ENCODE measurements around the gene GABRR3.
"Not testable (repeated sequence)": the region's sequence is repeated elsewhere in the genome, so short reads cannot be mapped to it uniquely, and the experiment has no call there.

The GABRR3 gene

DNA sequence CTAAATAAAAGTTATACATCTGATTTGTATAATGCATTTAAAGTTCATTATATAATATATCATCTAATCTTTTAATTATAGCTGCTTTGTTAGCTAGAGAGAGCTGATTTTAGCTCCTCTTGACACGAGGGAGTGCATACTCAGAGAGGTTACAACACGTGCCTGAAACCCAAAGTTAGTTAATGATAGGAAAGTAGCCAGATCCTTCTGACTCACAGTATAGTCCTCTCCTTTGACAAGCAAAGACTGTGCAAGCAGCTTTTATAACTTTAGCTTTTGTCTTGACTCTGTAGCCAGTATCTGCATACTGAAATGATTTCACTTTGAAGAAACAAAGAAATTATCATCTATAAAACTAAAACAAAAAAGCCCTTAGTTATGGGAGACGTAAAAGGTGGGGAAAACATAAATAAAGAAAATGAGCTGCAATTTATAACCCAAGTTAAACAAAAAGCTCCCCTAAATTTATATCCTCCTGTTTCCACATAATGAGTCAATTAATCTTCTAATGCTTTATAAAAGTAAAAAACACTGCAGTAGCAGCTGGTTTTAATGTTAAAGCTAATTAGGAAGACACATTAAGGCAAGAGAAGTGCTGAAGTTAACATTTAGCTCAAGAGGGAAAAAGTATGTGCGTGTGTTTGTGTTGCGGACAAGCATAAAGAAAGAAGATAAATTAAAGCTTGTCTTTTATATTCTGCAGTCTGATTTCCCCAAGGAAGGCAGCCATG, 13.1 kb downstream of the GABRR3 start:
- FAIRE-seq, result no peak

DNA sequence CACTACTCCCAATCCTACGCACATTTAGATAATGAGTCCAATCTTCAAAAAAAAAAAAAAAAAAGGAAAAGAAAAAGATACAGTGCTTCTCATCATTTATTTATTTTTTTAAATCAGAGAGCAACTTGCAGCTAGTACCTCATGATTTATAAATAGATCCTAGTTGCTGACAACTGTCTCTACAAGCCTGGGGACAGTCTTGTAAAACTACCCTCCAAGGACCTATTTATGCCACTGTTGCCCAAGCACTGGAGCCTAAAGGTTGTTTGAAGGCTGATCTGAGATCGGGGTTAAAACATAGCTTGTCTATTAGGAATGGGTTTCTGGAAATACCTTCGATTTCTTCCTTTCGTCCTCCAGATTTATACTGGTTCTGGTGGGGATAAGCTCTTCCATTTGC, 14.7 kb downstream of the GABRR3 start:
- FAIRE-seq, result no peak

DNA sequence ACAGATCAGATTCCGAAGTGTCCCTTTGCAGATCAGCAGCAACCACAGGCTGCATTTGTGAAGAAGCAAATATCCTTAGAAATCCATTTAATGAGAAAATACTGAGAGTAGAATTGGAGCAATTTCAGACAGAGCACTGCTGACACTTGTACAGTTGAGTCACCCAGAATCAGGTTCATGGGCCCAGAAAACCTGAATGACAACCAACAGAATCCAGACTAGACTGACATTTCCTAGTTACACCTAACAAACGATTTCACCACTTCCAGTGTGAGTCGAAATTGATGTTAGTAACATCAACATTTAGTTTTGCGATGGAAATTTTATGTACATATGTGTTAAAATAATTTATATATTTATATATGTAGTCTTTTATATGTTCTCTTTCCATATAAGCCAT, 16.8 kb downstream of the GABRR3 start:
- FAIRE-seq, result no peak

DNA sequence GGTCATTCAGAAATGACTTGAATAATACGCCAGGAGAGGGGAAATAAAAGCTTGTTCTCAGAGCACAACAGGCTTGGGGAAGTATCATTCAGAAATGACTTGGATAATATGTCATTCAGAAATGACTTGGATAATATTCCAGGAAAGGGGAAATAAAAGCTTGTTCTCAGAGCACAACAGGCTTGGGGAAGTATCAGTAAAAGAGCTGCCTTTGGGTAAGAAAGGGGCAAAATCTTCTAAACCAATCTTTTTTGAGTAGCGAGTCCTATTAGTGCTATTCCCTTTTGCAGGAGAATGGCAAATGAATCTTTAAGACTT, 20.9 kb downstream of the GABRR3 start:
- FAIRE-seq, result no peak

DNA sequence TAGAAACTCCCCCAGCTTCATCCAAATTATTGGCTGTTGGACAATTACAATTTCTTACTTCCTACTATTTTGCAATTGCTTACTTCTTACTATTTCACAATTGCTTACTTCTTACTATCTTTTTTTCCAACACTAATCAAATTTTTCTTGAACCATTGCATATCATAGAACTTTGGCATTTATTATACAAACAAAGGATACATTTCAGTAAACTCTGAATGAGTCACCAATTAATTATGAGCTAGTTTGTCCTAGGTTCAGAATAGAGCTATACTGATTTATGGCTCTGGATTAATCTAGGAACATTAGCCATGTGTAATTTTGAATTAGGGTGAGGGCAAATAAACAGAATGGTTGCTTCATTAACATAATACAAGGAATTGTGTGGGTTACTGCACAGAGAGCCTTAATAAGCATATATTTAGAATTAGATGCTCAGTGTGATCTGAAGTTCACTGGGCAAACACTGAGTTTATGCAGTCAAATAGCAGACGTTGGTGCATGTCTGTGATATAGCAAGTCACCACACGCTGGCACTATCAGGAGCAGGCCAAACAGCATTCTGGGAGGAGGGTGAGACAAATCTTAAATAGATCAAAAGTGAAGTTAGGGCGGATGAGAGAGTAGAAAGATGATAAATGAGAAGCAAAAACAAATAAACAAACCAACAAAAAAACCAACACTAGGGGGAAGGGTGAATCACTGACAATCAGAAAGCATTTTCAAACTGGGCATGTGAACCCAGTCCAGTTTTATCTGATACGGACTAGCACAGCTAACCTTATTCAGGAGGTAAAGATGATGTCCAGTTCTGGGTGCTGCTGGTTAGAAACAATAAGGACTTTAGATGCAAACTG, 21.5 kb downstream of the GABRR3 start:
- FAIRE-seq, result no peak

DNA sequence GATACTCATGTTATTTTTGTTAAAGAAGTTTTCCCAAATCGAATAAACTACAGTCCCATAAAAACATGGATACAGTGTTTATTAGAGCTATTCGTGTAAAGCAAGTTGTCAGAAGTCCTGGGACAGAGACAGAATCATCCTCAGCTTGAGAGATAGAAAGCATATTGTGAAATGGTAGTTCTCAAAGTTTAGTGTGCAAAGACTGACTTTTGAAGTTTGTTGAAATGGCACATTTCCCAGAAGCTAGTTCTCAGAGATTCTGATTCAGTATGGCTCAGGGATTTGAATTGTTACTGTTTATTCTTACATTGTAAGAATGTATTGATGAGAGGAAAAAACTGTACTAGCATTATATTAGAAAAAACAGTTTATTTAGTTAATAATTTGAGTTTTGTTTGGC, 22.1 kb downstream of the GABRR3 start:
- FAIRE-seq, result no peak

DNA sequence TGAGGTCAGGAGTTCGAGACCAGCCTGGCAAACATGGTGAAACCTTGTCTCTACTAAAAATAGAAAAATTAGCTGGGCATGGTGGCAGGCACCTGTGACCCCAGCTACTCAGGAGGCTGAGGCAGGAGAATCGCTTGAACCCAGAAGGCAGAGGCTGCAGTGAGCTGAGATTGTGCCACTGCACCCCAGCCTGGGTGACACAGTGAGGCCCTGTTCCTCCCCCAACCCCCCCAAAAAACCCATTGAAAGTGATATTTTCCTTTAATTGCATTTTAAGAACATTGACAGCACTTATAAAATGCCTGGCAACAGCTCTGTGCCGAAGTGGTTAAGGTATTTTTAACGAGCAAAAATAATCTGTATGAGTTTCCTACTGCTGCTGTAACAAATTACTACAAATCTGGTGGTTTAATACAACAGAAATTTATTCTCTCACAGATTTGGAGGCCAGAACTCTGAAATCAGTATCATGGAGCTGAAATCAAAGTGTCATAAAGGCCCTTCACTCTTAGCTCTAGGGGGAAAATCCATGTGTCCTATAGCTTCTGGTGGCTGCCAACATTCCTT, 24.1 kb downstream of the GABRR3 start:
- FAIRE-seq, result not testable (repeated sequence)

DNA sequence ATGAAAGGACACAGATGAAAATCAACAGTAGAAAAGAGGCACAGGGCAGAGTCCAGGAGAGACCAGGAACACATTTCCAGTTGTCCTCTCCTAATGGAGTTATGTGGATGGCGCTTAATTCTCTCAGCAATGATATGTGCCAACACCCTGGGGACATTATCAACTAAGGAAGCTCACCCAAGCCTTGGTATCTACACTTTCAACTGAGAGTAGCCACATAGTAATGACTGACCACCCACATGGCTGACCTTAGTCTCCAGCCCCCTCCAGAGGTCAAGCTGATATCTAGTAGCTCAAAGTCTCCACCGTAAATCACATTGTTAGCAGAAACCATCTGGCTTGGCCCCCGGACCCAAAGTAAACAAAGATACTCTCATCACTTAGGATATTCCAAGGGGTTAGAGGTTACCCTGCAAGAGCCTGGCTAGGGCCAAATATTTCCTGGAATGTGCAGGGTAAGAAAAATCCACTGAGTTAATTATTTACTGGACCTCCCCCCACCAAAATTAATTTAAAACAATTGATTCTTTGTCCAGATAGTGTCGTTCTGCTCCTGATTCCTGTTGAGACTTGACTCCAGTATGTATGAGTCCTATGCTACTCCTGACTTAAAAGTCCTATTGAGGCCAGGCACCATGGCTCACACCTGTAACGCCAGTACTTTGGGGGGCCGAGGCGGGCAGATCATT, 24.8 kb downstream of the GABRR3 start:
- FAIRE-seq, result no peak

DNA sequence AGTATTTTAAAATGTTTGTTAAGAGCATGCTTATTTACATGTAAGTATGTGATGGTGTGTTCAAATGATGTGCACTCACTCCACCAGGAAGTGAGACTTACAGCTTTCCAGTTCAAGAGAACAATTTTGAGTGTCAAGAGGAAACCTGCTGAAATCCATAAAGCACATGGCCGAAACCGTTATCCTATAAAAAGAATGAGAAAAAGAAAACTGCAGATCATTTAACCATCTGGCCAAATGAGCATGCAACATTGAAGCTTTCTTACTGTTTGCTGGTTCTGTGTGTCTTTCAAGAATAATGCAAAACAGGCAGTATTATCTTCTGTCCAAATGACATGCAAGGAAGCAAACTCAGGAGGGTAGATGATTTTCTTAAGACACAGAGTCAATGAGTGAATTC, 26.3 kb downstream of the GABRR3 start:
- FAIRE-seq, result no peak

DNA sequence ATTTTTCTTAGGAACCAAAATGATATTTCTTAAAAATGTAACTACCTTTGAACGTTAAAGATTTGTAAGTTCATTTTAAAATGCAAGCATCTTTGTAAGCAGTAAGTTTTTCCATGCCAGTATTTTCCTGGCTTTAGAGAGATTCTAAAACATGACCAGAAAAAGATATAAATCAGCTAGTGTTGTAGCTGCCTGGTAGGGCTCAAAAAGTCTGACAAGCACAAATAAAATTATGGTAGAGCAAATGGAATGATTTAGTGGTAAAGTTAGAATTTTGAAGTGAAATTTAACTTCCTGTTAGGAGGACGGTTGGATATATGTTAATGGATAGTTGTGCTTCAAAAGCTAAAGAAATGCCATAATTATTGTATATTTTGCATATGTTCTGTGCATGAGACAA, 29.7 kb downstream of the GABRR3 start:
- no peak for FAIRE-seq

DNA sequence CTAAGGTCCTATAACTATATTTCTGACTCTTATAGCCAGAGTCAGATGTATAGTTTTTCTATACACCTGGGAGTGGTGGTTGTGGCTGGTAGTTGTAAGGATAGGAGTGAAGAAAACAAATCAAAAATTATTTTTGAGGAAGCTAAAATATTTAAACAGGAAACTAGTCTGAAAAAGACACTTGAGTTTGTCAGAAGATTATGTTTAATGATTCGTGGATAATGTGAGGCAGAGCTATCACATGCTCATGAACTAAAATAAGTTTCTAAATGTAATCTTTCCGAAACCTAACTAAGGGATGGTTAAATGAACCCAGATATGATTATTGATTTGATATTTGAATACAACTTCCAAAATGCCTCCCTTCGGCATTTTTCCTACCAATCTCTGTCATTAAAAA, 30.4 kb downstream of the GABRR3 start:
- no peak for FAIRE-seq

DNA sequence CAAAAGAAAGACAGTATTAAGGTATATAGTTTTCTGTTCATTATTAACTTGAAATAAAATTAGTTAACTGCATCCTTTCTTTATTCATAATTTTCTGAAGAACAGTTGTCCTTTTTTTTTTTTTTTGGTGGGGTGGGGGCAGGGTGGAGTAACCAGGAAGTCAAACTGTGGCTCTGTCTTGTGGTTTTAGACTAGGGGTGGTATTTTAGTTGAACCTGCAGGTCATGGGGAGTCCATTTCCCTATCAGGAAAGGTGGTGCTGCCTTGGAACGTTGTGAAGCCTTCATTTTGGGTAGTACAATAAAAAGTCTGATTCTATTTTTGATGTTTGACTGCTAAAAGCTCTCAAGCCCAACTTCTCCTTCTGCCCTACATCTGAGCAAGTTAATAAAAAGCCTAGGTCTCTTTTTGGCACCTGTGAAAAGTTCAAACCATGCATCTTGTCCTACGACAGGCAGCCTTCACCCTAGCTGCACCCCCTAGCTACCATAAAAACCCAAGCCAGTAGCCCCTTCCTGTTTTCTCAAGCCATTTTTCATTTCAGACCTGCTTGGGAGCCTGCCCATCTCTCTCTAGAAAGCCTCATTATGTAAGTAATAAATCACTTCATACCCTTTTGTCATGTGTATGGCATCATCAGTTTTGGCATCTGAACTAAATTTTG, 31.7 kb downstream of the GABRR3 start:
- FAIRE-seq, result no peak

DNA sequence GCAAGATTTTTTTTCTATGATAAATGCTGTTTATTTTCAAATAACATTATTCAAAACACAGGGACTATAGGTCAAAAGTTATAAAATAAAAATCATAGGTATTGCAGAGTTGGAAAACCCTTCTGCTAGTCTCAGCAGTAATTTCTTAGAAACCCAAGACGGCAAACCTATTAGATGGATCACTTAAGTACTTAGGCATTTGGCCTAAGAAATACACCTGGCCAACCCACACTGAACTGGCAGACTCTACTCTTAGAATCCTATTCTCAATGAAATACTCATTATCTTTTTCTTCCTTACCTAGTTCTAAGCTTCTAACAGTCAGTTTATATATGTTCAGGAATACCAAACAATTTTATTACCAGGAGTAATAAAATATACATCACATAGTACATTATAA, 32.4 kb downstream of the GABRR3 start:
- no peak for FAIRE-seq

DNA sequence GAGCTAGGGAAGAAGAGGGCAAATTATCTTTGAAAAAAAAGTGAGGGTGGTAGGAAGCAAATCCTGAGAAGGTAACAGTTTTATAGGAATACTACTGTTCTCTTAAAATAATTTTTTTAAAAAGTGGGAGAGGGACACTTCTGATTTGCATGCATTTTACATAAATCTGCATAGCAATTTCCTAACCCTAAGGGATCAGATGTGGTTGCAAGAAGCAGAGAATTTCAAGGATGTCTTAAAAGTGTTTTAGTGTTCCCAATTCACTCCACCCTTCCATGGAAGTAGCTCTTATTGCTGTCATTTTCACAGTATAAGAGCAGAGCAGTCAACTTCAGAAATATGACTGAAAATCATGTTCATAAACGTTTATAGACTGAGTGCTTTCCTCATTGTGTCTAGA, 35.1 kb downstream of the GABRR3 start:
- FAIRE-seq, result no peak

DNA sequence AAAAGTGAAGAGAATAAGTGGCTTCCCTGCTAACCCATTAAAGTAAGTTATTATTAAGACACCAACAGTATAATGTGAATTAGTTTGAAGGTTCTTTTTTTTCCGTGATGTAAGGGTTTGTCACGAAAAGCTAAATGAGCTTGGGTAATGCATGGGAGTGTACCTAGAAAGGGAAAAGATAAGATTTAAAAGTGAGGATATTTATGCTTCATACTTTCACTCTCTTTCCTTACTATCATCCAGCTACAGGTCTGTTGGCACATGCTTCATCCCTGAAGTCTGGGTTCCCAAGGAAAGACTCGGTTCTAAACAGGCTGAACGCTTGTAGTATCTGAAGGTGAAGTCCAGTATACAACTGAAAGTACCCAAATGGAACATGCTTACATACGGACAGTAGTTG, 36.0 kb downstream of the GABRR3 start:
- no peak for FAIRE-seq

DNA sequence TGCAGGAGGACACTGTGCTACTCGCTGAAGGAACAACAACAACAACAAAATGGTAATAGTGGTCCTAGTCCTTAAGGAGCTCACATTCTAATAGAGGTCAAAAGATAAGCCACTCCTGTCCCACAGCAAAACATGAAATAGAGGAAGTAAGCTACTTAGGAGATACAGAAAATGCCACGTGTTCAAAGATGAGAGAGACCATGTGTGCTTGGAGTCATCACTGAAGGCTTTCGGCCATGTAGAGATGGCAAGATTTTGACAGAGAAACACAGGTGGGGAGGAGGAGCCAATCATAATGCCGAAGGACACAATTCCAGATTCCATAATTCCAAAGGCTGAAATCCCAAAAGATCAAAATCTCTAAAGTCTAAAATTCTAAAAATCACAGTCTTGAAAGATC, 38.1 kb downstream of the GABRR3 start:
- FAIRE-seq, result no peak

DNA sequence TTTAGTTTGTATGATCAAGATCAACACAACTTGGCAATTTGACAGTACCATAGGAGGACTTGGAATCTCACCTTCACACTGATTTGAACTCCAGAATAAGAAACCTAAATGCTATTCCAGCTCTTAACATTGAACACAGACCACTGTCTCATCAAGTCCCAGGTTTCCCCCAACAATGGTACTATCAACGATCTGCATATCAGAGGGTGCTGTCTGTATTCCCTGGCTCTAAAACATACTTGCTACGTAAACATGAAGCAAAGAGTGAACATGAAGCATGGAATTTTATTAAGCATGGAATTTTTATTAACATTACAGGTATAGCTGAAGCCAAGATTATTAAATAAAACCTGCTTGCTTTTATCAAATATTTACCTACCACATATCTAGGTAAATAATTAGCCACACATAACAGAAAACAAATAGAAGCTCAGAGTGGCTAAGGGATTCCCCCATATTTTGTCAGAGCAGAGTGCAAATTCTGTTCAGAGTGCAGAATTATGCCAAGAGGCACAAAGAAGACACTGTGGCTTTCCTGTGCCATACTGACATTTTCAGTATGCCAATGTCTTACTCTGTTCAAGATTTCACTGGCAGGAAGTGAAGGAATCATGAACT, 40.7 kb downstream of the GABRR3 start:
- peak; percentile 87 for FAIRE-seq

DNA sequence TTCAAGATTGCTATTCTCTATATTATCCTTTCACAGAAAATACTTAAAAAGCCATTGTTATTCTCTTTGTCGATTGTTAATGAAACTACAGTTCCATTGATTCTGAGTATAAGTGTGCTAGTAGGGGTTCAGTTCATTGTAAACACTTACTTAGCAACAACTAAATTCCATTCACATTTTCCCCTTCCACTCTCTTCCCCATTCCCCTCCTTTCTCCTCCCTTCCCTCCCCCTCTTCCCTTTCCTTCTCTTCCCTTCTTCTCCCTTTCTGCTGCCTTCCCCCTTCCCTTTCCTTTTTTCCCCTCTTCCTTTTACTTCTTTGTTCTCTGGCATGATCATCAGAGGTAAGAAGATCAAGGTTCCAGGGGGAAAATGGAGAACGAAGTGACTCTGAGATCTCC, 41.6 kb downstream of the GABRR3 start:
- FAIRE-seq, result no peak

DNA sequence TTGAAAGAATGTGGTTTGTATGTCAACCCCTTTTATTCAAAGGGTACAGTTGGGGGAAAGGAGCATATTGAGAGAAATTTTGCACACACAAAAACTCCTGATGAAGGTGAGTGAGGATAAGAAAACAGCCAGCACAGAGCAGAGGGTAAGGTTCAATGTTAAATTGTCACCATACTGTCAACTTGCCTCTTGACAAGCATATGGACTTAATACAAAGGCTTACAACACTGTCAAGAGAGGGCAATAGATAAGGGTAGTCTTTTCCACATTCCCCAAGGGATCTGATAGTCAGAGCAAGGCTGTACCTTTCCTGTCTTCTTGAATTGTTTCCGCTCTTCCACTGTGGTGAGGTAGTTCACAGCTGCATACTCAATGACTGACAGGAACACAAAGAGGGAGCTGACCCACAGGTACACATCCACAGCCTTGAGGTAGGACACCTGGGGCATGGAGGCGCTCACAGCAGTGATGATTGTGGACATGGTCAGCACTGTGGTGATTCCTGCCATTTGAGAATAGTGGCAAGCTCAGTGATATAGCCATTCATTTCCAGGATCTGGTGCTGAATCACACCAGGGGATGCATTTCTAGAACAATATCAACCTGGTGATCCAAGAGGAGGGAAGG, 42.5 kb downstream of the GABRR3 start:
- FAIRE-seq, result no peak

DNA sequence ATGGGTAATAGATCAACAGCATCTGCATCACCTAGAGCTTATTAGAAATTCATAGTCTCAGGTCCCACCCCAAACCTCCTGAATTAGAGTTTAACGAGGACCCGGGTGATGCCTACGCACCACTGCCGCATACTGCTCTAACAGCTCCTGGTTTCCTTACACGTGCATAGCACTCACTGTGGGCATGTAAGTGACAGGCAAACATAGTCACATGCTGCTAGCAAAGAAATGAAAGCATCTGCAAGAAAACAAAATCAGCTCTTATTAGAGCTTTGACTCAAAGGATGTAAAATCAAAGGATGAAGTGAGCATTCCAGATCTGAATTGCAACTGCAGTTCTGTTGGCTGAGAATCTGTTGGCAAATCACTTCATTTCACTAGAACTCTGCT, 43.8 kb downstream of the GABRR3 start:
- no peak for FAIRE-seq

DNA sequence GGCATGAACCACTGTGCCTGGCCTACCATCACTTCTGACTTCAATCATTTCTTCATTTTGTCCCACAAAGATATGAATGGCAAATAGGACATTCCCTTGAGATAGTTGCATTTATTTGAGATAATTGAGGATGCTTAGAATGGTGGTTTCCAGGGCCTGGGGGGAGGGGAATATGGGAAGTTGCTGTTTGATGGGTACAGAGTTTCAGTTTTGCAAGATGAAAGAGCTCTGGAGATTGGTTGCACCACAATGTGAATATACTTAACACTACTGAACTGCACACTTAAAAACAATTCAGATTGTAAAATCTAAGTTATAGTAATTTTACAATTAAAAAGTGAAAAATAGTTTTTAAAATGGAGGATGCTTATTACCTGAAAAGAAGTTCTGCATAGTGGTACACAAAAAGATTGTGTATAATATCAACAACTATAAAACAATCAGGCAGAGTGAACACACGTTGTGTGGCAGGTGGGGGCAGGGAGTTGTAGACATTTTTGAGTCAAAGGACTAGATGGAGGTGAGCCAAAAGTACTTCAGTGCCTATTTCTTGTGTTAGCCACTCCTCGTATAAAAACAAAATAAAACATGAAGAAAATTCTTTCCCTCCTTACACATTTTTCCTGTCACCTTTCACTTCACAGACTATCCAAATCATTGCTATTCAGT, 44.4 kb downstream of the GABRR3 start:
- FAIRE-seq, result no peak
